Stomach smooth muscle (tissue), 2 donors: ENCODE data around the gene JDP2.

Experiments
- H3K27ac ChIP-seq: one replicate; pipeline ENCODE4 v1.7.0; 2013; ENCODE audit warnings: mild to moderate bottlenecking, low read length, inconsistent platforms
- H3K27me3 ChIP-seq, 2 donors: one replicate each; pipeline ENCODE4 v1.7.0; 2013; ENCODE audit warnings: low read length in 2 of 2; ENCODE audit not compliant: insufficient read depth in 2 of 2, control insufficient read depth in 1 of 2
- H3K36me3 ChIP-seq, 2 donors: one replicate each; pipeline ENCODE4 v1.7.0; 2013; ENCODE audit warnings: low read length in 2 of 2; ENCODE audit not compliant: control insufficient read depth in 2 of 2, insufficient read depth in 2 of 2
- H3K4me1 ChIP-seq: one replicate; pipeline ENCODE4 v1.7.0; 2013; ENCODE audit warnings: low read length; ENCODE audit not compliant: control insufficient read depth, insufficient read depth
- H3K4me3 ChIP-seq, 2 donors: one replicate each; pipeline ENCODE4 v1.7.0; 2013; ENCODE audit warnings: low read length in 2 of 2
- H3K9ac ChIP-seq, 2 donors: one replicate each; pipeline ENCODE4 v1.7.0; 2013; ENCODE audit warnings: low read length in 2 of 2, mild to moderate bottlenecking in 1 of 2
- H3K9me3 ChIP-seq, 2 donors: one replicate each; pipeline ENCODE4 v1.7.0; 2013; ENCODE audit warnings: low read length in 2 of 2; ENCODE audit not compliant: control insufficient read depth in 2 of 2
- donor health status: healthy.
- donor health status: Pancreatic carcinoma.

Gene JDP2

DNA sequence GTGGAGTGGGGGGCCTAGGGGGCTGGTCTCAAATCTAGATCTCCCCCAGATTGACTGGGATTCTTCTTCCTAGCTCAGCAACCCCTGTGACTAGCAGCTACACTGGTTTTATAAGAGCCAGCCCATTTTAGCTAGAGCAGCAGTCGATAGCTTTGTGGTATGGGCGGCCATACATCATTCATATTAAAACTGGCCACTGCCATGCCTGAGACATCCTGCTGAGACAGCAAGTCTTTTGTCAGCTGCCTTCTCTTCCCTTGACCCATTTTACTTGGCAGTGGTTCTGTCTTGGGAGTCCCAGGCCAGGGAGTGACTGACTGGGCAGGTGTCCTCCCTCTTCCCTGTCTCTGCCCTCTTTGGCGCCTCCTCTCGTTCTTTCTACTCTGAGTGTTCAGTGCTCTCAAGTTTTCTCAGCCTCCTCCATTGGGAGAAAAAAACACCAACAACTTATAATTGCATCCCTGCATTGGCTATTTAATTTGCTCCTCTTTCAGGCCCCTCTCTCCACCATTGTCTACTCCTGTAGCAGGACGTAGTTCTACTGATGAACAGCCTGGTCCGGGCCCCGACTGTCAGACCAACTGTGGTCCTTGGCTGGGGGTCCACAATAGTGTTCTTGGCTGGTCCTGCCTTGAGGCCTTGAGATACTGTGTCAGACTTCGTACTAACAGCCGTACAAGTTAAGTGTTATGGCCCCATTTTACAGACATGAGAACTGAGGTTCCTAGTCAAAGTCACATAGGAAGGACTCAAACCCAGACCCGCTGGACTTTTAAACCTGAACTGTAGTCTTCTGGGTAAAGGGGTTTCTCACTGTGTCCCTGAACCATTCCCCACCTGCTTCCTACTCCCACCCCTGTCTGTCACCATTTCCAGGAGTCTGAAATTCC lies 18.3 kb upstream of the JDP2 start:
- Histone ChIP-seq H3K27me3 (no peaks in the 10 kb centered on the region), H3K27ac (no peak overlapping the region), H3K4me1 (peaks cover 2% of the 10 kb centered on the region), H3K9ac (no peak overlapping the region), H3K9me3 (no peaks in the 10 kb centered on the region), H3K36me3 (no peaks in the 10 kb centered on the region), H3K4me3 (no peak overlapping the region)

DNA sequence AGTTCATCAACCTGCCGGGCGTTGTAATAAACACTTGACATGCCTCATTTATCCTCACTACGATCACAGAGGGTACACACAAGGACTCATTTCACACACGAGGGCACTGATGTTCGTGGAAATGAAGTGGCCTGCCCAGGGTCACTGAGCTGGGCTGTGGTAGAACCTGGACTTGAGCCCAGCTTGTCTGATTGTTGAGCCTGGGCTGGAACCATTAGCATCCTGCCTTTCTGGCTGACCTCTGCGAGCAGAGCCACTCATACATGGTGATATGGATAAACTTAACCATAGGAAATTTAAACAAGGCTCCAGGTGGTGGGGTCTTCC lies 16.6 kb upstream of the JDP2 start:
- Histone ChIP-seq H3K27me3 (no peaks in the 10 kb centered on the region), H3K4me1 (peaks cover 2% of the 10 kb centered on the region), H3K27ac (no peak overlapping the region), H3K9ac (no peak overlapping the region), H3K9me3 (no peaks in the 10 kb centered on the region), H3K36me3 (no peaks in the 10 kb centered on the region), H3K4me3 (no peak overlapping the region)

DNA sequence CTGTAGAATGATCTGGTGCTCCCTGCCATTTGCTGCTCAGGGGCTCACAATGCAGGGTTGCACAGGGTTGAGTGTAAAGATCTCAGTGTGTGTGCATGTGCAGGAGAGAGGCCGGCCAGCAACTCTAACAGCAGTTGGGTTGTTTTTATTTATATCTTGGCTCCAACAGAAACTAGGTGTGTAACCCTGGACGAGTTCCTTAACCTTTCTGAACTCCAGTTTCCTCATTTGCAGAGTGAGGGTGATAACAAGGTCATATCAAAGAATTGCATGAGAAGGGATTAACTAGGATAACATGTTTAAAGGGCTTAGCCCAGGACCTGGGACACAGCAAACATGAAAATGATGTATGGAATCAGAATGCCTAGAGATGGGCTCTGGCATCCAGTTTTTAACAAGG lies 14.8 kb upstream of the JDP2 start:
- no peak overlapping the region for H3K4me3 ChIP-seq
- H3K36me3 ChIP-seq = no peaks in the 10 kb centered on the region
- no peaks in the 10 kb centered on the region for H3K27me3 ChIP-seq
- no peak overlapping the region for H3K9ac ChIP-seq
- H3K9me3 ChIP-seq = no peaks in the 10 kb centered on the region
- H3K4me1 ChIP-seq = peaks cover 5% of the 10 kb centered on the region
- no peak overlapping the region for H3K27ac ChIP-seq

DNA sequence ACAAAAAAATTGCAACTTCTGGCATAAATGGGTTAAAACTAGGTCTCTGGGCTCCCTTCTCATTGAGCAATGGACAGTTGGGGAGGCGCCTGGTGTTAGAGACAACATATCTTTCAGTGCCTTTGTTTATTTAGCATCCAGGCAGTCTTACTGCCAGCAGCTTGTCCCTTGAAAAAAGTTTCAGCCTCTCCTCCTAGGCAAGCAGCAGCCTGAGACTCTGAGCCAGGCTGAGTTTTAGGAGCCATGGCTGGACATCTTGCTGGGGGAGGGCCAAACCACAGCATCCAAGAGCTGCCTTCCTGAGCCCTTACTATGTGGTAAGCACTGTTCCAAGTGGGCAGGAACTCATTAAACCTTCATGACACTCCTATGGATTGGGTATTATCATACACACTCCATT lies 10.1 kb upstream of the JDP2 start:
- Histone ChIP-seq H3K27ac (no peak overlapping the region), H3K4me3 (no peak overlapping the region), H3K9me3 (no peaks in the 10 kb centered on the region), H3K9ac (no peak overlapping the region), H3K4me1 (peaks cover 3% of the 10 kb centered on the region), H3K36me3 (no peaks in the 10 kb centered on the region), H3K27me3 (no peaks in the 10 kb centered on the region)

DNA sequence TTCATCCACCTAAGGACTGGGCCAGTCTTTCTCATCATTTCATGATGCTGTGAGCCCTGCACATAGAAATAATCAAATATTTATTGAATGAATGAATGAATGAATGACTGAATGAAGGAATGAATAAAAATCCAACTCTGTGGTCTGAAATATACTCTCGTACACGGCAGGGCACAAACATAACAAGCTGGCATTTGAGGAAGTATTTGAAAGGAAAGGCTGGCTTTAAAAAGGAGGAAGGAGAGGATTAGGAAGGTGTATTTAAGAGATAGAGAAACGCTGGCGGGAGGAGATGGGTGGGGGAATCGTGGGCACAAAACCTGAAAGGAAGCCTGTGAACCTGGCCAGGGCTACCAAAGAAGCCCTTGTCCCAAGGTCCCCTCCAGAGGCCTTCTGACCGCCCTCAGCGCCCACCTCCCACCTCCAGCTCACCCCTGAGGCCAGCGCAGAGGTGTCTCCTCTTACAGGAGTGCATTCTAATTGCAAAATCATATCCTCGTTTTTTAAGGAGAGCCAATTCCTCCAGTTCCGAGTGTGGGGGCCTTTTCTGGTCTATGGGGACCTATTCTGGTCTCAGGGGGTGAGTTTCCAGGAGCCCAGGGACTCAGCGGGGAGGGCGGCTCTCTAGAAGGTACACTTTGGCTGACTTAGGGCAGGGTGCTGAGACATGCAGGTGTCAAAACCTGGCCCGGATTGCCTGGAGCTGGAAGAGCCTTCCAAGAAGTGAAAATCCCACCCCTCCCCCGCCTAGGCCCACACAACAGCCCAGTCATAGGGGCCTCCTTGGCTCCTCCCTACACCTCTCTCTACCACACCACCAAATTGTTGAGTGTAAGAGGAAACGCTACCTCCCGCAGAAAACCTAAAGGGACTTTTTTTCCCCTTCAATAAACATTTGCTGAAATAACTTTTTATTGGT lies 8.7 kb upstream of the JDP2 start:
- Histone ChIP-seq H3K36me3 (no peaks in the 10 kb centered on the region), H3K9me3 (no peaks in the 10 kb centered on the region), H3K4me1 (peaks cover 3% of the 10 kb centered on the region), H3K9ac (no peak overlapping the region), H3K4me3 (no peak overlapping the region), H3K27me3 (no peaks in the 10 kb centered on the region), H3K27ac (no peak overlapping the region)

DNA sequence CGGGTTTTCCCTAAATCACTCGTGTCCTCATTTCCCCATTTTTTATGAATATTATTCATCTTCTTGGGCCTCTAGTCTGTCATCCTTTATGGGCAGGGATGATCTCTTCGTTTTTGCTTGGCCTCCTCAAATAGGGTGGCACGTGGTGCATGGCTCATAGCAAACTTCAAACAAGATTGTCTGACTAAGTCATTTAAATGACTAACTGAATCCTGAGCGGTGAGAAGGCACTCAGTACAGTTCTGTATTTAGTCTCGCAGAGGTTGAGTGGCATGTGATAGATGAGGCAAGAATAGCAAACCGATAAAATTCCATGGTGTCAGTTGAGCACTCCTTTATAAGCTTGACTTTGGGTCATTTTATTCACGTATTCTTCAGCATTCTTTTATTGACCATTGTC lies 5.7 kb upstream of the JDP2 start:
- Histone ChIP-seq H3K4me3 (no peak overlapping the region), H3K27me3 (no peaks in the 10 kb centered on the region), H3K4me1 (peaks cover 14% of the 10 kb centered on the region), H3K27ac (no peak overlapping the region), H3K36me3 (no peaks in the 10 kb centered on the region), H3K9me3 (no peaks in the 10 kb centered on the region), H3K9ac (no peak overlapping the region)

DNA sequence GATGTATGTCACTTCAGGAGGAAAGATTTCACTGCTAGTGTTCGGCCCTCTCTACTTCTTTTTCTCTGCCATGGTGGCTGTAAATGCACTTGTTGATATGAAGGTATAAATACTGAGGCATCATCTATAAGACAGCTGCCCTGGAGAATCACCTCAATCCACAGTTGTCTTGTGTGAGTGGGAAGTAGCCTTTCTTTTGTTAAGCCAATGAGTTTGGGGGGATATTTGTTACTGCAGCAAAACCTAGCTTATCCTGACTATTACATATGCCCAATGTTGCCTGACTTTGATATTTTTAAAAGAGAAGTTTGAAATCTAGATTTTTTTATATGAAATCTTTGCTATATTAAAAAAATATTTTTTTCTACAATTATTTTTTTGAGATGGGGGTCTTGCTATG lies 3.3 kb upstream of the JDP2 start:
- peaks cover 24% of the 10 kb centered on the region for H3K4me1 ChIP-seq

DNA sequence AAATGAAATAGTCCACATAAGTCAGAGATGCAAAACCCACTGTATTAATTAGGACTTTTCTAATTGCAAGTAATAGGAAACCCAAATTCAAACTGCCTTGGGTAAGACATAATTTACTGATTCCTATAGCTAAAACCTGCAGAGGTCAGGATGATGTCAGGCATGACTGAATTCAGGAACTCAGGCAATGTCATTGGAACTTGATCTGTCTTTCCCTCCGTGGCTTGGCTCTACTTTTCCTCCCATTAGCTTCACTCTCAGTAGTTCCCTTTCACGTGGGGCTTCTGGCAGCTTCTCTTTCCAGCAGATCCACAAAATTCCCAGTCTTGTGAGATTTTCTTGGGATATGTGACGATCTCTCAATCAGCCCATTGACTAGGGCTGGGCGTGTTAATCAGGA lies 2.4 kb upstream of the JDP2 start:
- Histone ChIP-seq H3K27ac (no peak overlapping the region), H3K4me3 (no peak overlapping the region), H3K9ac (no peak overlapping the region), H3K36me3 (no peaks in the 10 kb centered on the region), H3K27me3 (no peaks in the 10 kb centered on the region), H3K4me1 (peaks cover 33% of the 10 kb centered on the region), H3K9me3 (no peaks in the 10 kb centered on the region)

More for the DNA sequence above, 3.3 kb upstream of the JDP2 start:
- no peaks in the 10 kb centered on the region for H3K9me3 ChIP-seq
- H3K27me3 ChIP-seq = no peaks in the 10 kb centered on the region
- no peaks in the 10 kb centered on the region for H3K36me3 ChIP-seq
- H3K9ac ChIP-seq = no peak overlapping the region
- H3K27ac ChIP-seq = no peak overlapping the region
- no peak overlapping the region for H3K4me3 ChIP-seq

DNA sequence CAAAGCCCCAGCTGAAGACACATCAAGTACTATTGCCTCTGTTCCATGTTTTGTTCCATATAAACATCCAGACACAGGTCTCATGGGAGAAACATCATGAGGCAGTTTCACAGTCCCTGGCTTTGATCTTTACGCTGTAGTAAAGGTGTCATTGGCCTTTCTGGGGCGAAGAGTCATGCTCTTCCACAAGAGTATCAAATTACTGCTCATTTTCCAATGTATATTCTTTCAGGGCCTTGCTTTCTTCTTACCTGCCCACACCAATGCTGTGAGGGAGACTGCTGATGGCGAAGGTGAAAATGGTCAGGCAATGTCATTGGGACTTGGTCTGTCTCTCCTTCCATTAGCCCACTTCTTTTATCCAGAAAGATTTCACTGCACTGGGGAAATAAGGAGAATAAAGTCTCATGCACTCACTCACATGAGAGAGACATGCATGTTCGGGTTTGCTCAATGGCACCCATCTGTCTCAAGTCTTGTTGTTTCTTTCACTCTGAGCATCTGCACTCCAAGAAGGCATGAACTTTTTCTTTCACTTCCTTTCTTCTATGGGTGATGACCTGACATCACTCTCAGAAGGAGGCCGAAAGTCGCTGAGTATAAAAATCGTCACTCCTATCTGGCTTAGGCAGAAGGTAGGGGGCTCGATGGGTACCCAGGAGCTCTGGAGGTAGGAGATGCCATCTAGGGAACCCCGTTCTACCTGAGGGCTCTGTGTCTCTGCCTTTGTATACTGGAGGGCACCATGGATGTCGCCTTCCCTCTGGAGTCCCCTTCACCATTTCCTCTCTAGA lies 1.3 kb upstream of the JDP2 start:
- H3K4me3 ChIP-seq = peak overlapping the region; percentile 75 to 76
- H3K36me3 ChIP-seq = no peaks in the 10 kb centered on the region
- H3K27ac ChIP-seq = peak overlapping the region; percentile 90
- no peaks in the 10 kb centered on the region for H3K27me3 ChIP-seq
- peak overlapping the region; percentile 80 to 85 for H3K9ac ChIP-seq
- no peaks in the 10 kb centered on the region for H3K9me3 ChIP-seq
- H3K4me1 ChIP-seq = peaks cover 44% of the 10 kb centered on the region

DNA sequence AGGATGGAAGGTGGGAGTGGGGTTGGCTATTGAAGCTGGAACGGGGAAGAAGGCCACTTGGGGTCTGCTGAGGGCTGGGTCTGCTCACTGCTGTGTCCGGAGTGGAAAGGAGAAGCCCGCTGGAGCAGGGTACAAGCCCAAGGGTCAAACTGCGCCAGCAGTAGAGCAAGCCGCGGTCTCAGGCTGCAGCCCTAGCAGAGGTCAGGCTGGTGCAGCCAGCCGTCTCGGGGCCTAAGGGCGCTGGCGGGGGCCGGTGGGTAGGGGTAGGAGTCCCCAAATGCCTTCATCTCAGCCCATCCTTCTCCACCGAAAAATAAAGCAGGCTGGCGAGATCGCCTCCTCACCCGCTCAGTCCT lies 718 bp upstream of the JDP2 start:
- Histone ChIP-seq H3K27ac (peak overlapping the region; percentile 90), H3K4me1 (peaks cover 49% of the 10 kb centered on the region), H3K27me3 (no peaks in the 10 kb centered on the region), H3K4me3 (peak overlapping the region; percentile 75 to 76), H3K36me3 (peaks cover 0 to 4% of the 10 kb centered on the region in 2 donors), H3K9ac (peak overlapping the region; percentile 80 to 85), H3K9me3 (no peaks in the 10 kb centered on the region)
